Heart left ventricle (tissue), 16 donors: Measurements from ENCODE around the gene MYOF. TPM values are rescaled to one million over a fixed set of nuclear protein-coding genes. Genes with fewer than 3 reads are reported as not detected.

Source experiments
- ATAC-seq, 4 donors: fragments of 200-7000 bp; cut with Tn5 transposase; one replicate each; pipeline ENCODE4 v1.9.1; 2020 to 2022; ENCODE audit warnings: moderate library complexity in 4 of 4, mild to moderate bottlenecking in 3 of 4, moderate number of reproducible peaks in 1 of 4
- DNase-seq, 5 donors: peaks; one replicate each; pipeline ENCODE4 v3.0.0-alpha.2; 2020
- H3K27ac ChIP-seq, 12 donors: fragments of 200-600 bp; sonication (generic) in 4 of 12; one replicate each; pipeline versions ENCODE4 v1.5.0 to v1.8.0; 2016 to 2022; ENCODE audit warnings: mild to moderate bottlenecking in 2 of 12
- H3K27me3 ChIP-seq, 9 donors: fragments of 200-600 bp; sonication (generic) in 2 of 9; one replicate each; pipeline versions ENCODE4 v1.5.1 to v1.8.0; 2016 to 2022; ENCODE audit warnings: mild to moderate bottlenecking in 3 of 9
- H3K36me3 ChIP-seq, 9 donors: fragments of 200-600 bp; sonication (generic) in 2 of 9; one replicate each; pipeline versions ENCODE4 v1.5.0 to v1.8.0; 2018 to 2022; ENCODE audit warnings: mild to moderate bottlenecking in 2 of 9
- H3K4me1 ChIP-seq, 12 donors: fragments of 200-600 bp; sonication (generic) in 4 of 12; one replicate each; pipeline versions ENCODE4 v1.5.0 to v1.8.0; 2016 to 2022; ENCODE audit warnings: mild to moderate bottlenecking in 3 of 12
- H3K4me3 ChIP-seq, 12 donors: fragments of 200-600 bp; sonication (generic) in 4 of 12; one replicate each; pipeline versions ENCODE4 v1.5.0 to v1.8.0; 2017 to 2022; ENCODE audit warnings: mild to moderate bottlenecking in 9 of 12, moderate library complexity in 4 of 12
- H3K9me3 ChIP-seq, 12 donors: fragments of 200-600 bp; sonication (generic) in 4 of 12; one replicate each; pipeline versions ENCODE4 v1.5.0 to v1.8.0; 2016 to 2022; ENCODE audit warnings: mild to moderate bottlenecking in 1 of 12
- CTCF ChIP-seq, 12 donors: fragments of 200-600 bp; sonication (generic) in 4 of 12; IDR thresholded peaks; one replicate each; pipeline versions ENCODE4 v1.5.0 to v1.8.0; 2018 to 2022; ENCODE audit warnings: antibody characterized with exemption in 12 of 12, mild to moderate bottlenecking in 5 of 12
- POLR2A ChIP-seq, 2 donors: fragments of 450-650 bp; IDR thresholded peaks; one replicate each; pipeline ENCODE4 v1.6.1; 2017; ENCODE audit warnings: antibody characterized with exemption in 2 of 2, mild to moderate bottlenecking in 2 of 2, moderate library complexity in 2 of 2
- WGBS, 4 donors: extraction: QIAGEN DNeasy Blood & Tissue Kit in 2 of 4; methylation state at CpG; one replicate each; pipeline versions ENCODE4 v1.1.5 to v1.1.7; 2013 to 2018; 5-methylcytosine and 5-hydroxymethylcytosine counted together
- intact Hi-C, 10 donors: fragments of 100-400 bp; cut with DNase I; formaldehyde crosslinking; loops; one replicate each; pipeline versions ENCODE4 v1.11.1 to v1.14.2; 2022
- polyA plus RNA-seq, 2 donors: library from polyadenylated mRNA; stranded (reverse); fragments of 200-250 nt; gene quantifications; one replicate each; pipeline ENCODE4 v1.2.3, GENCODE V29; 2013
- total RNA-seq, 9 donors: library from RNA; depleted of rRNA in 2 of 9; stranded (reverse); fragments of >200 nt in 2 of 9; fragmentation: NEBNext Ultra II Directional in 3 of 9; extraction: Animal tissue kit (Norgen Biotek cat#: 25700) in 3 of 9; gene quantifications; one replicate each; pipeline versions ENCODE4 v1.1.0 to v1.2.4, GENCODE V29; 2016 to 2023
- donor health status: ischemic (EF 13 %, LVEDD 7.1; RV severe dilation, severe dysfunction).
- donor health status: healthy with polysubstance abuse.
- donor health status: DM: no; HTN: yes; CAD: no.
- donor health status: DM: no; HTN: no; CAD: no.
- donor health status: ischemic (EF 25% LVEDD 6.9; RV normal size, moderate dysfunction).
- donor health status: ischemic (EF 25% LVEDD 5.7; RV mildly dilated, moderate dysfunction).
- donor health status: healthy.
- donor health status: DM: yes; HTN: yes; CAD: no.
- donor health status: ischemic (EF 35%, LVEDD 5.7; RV mildly dilated, moderate dysfunction).
- donor health status: nonischemic (EF 11% LVEDD 7.7; RV severe dilation, severe dysfunction).
- donor health status: DM: yes; HTN: yes; CAD: no.
- donor health status: PGD.
- donor health status: ischemic (EF 29% LVEDD 5.4; RV normal size, mild dysfunction).
- donor health status: nonischemic (EF 23%, LVEDD 6.1; RV moderate dilation, normal function).

The MYOF gene
- total and polyA plus RNA-seq, 11 donors = 13.2 to 64.5 (median 21.6) TPM

- no peak overlapping the region for H3K4me3 ChIP-seq
- WGBS, 4 donors = 81 to 93% (median 90%) methylated on average over 5 of the region's 5 CpGs
- intact Hi-C loops = loop anchor here in 2 of 10 donors (5.0 kb wide), 2 partner anchors 43 to 73 kb away; no protein-coding TSS in a partner anchor
- peaks cover 0 to 74% (median 41%) of the 10 kb centered on the region in 12 donors for H3K4me1 ChIP-seq
- DNase-seq (no peak), ATAC-seq (no peak)
- no peaks in the 10 kb centered on the region for H3K9me3 ChIP-seq
- H3K36me3 ChIP-seq = peaks cover 0 to 5% (median 0%) of the 10 kb centered on the region in 9 donors
- TF ChIP-seq POLR2A (IDR thresholded peaks at IDR 0.05) = no peak
- H3K27me3 ChIP-seq = no peaks in the 10 kb centered on the region
- peak overlapping the region in 9 of 12 donors; percentile 48 to 94 (median 90) for H3K27ac ChIP-seq
These were observed 17.3 kb downstream of the MYOF start for GRCh38 chr10:93464776-93465388.

DNA sequence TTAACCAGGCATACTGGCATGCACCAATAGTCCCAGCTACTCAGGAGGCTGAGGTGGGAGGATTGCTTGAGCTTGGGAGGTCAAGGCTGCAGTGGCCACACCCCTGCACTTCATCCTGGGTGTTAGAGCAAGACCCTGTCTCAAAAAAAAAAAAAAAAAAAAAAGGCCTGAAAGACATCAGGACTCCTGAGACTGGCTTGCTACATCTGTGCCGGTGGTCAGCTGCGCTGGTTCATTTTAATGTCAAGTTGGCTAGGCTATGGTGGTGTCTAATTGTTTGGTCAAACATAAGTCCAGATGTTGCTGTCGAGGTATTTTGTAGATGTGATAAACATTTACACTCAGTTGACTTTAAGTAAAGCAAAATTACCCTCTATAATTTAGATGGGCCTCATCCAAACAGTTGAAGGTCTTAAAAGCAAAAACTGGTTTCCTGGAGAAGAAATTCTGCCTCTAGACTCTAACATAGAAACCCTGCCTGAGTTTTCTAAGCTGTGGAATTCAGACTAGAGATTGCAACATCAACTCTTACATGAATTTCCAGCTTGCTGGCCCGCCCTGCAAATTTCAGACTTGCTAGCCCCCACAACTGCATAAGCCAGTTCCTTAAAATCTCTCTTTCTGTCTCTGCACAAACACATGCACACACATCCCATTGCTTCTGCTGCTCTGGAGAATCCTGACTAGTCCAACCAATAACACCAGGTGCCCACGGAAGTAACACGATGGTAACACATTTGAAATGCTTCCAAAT lies 18.2 kb downstream of the MYOF start:
- H3K27ac ChIP-seq = peak overlapping the region in 11 of 12 donors; percentile 9 to 94 (median 88)
- H3K4me1 ChIP-seq = peaks cover 0 to 78% (median 44%) of the 10 kb centered on the region in 12 donors
- 72 to 78% (median 73%) methylated on average over 6 of the region's 6 CpGs for WGBS, 4 donors
- TF ChIP-seq POLR2A (IDR thresholded peaks at IDR 0.05) (no peak), CTCF (IDR thresholded peaks at IDR 0.05) (no peak)
- H3K4me3 ChIP-seq = no peak overlapping the region
- intact Hi-C loops = no loop called here
- H3K9me3 ChIP-seq = no peaks in the 10 kb centered on the region
- DNase-seq (peak in 2 of 5 donors; percentile 47 to 56), ATAC-seq (peak in 3 of 4 donors; percentile 1 to 27 (median 3))
- H3K27me3 ChIP-seq = no peaks in the 10 kb centered on the region
- H3K36me3 ChIP-seq = peaks cover 0 to 5% (median 0%) of the 10 kb centered on the region in 9 donors

- Histone ChIP-seq H3K9me3 (no peaks in the 10 kb centered on the region), H3K4me1 (peaks cover 0 to 79% (median 47%) of the 10 kb centered on the region in 12 donors), H3K36me3 (peaks cover 0 to 5% (median 0%) of the 10 kb centered on the region in 9 donors), H3K4me3 (no peak overlapping the region), H3K27ac (peak overlapping the region in 6 of 12 donors; percentile 30 to 91 (median 88)), H3K27me3 (no peaks in the 10 kb centered on the region)
- intact Hi-C loops = no loop called here
- ATAC-seq = no peak
- DNase-seq = peak in 1 of 5 donors; percentile 31
- TF ChIP-seq POLR2A (IDR thresholded peaks at IDR 0.05) (no peak), CTCF (IDR thresholded peaks at IDR 0.05) (no peak)
- 55 to 61% (median 57%) methylated on average over 9 of the region's 9 CpGs for WGBS, 4 donors
These were observed 19.3 kb downstream of the MYOF start for GRCh38 chr10:93462881-93463280.

- Histone ChIP-seq H3K4me3 (no peak overlapping the region), H3K27me3 (no peaks in the 10 kb centered on the region), H3K9me3 (no peaks in the 10 kb centered on the region), H3K36me3 (peaks cover 0 to 5% (median 0%) of the 10 kb centered on the region in 9 donors), H3K4me1 (peaks cover 0 to 81% (median 47%) of the 10 kb centered on the region in 12 donors), H3K27ac (peak overlapping the region in 3 of 12 donors; percentile 87 to 91 (median 88))
- DNase-seq (no peak), ATAC-seq (no peak)
- TF ChIP-seq CTCF (IDR thresholded peaks at IDR 0.05) (no peak), POLR2A (IDR thresholded peaks at IDR 0.05) (no peak)
- WGBS, 4 donors = 44 to 82% (median 45%) methylated on average over 2 of the region's 2 CpGs
- intact Hi-C loops = no loop called here
These were observed 19.8 kb downstream of the MYOF start for GRCh38 chr10:93462371-93462770.
